A549 treated with DMSO at 1 μM for 4 hours (cell line): ENCODE data around the gene MAD2L1BP. TPM values are rescaled to one million over a fixed set of nuclear protein-coding genes. Genes with fewer than 3 reads are reported as not detected.

Source experiments
- total RNA-seq: library from RNA; stranded (reverse); fragments of 200-300 nt; extraction: Qiagen RNA extraction; gene quantifications from 5 replicates; pipeline ENCODE4 v1.2.3, GENCODE V29; 2022; ENCODE audit warnings: low read depth

The MAD2L1BP gene
- total RNA-seq: 32.0 to 38.9 TPM (median 35.1 TPM) in 5 replicates

GRCh38 chr6:43635387-43636307 is at the start of gene MAD2L1BP:
MAD2L1BP (plus strand) TSS chr6:43635840; CDS start chr6:43635876, 36 bp downstream.

GRCh38 chr6:43629104-43629504 is 6.5 kb upstream of the MAD2L1BP start, which contains the start of gene GTPBP2:
GTPBP2 (minus strand) TSS chr6:43629264; CDS start chr6:43629162, 102 bp downstream.

GRCh38 chr6:43644940-43645612 is 9.4 kb downstream of the MAD2L1BP start, which contains the start of gene RSPH9:
RSPH9 (plus strand) TSS chr6:43645036; CDS start chr6:43645099, 63 bp downstream.

GRCh38 chr6:43687437-43688347 is 52.1 kb downstream of the MAD2L1BP start, which contains the start of gene MRPS18A:
MRPS18A (minus strand) TSS chr6:43687791; CDS start chr6:43687779, 12 bp downstream.

Other genes with a start within 250 kb of the MAD2L1BP start
- 8.5 to 10.4 TPM (median 9.6 TPM) in 5 replicates for gene ABCC10, start 208.3 kb upstream of the MAD2L1BP start, total RNA-seq
- gene DLK2, start 180.3 kb upstream of the MAD2L1BP start, total RNA-seq: 3.5 to 6.8 TPM (median 6.4 TPM) in 5 replicates
- gene TJAP1, start 158.3 kb upstream of the MAD2L1BP start, total RNA-seq: 18.6 to 21.0 TPM (median 20.1 TPM) in 5 replicates
- 0.74 to 1.3 TPM (median 1.1 TPM) in 5 replicates for gene LRRC73, start 125.5 kb upstream of the MAD2L1BP start, total RNA-seq
- gene YIPF3, start 118.9 kb upstream of the MAD2L1BP start, total RNA-seq: 60.8 to 71.1 TPM (median 68.3 TPM) in 5 replicates
- gene POLR1C, start 118.8 kb upstream of the MAD2L1BP start, total RNA-seq: 47.0 to 60.7 TPM (median 53.9 TPM) in 5 replicates
- gene XPO5, start 59.8 kb upstream of the MAD2L1BP start, total RNA-seq: 29.2 to 33.9 TPM (median 31.6 TPM) in 5 replicates
- 8.3 to 10.5 TPM (median 9.3 TPM) in 5 replicates for gene POLH, start 59.7 kb upstream of the MAD2L1BP start, total RNA-seq
- 18.4 to 21.5 TPM (median 20.0 TPM) in 5 replicates for gene GTPBP2, start 6.6 kb upstream of the MAD2L1BP start, total RNA-seq
- 0.17 to 0.26 TPM (median 0.20 TPM) in 5 replicates for gene RSPH9, start 9.2 kb downstream of the MAD2L1BP start, total RNA-seq
- 42.5 to 49.4 TPM (median 44.6 TPM) in 5 replicates for gene MRPS18A, start 52.0 kb downstream of the MAD2L1BP start, total RNA-seq
- gene VEGFA, start 134.4 kb downstream of the MAD2L1BP start, total RNA-seq: 30.6 to 34.4 TPM (median 33.1 TPM) in 5 replicates